ENCODE results near the gene NEDD9. TPM values are rescaled to one million over a fixed set of nuclear protein-coding genes. Genes with fewer than 3 reads are reported as not detected.

NEDD9 gene
- total and polyA plus RNA-seq, 2 experiments from 2014 or later = 4.4 to 13.0 TPM

GRCh38 chr6:11136809-11137208, 95.7 kb downstream of the NEDD9 start (continued):
- TF ChIP-seq ZNF462 (CRISPR knock-in tag; IDR thresholded peaks at IDR 0.05) (no peak), ETS1 (IDR thresholded peaks at IDR 0.05) (no peak), JUNB (IDR thresholded peaks at IDR 0.05; ENCODE audit: unreplicated experiment) (no peak), EZH2phosphoT487 (IDR thresholded peaks at IDR 0.05; ENCODE audit: unreplicated experiment) (no peak), EZH2 (IDR thresholded peaks at IDR 0.05; ENCODE audit: low read depth, unreplicated experiment) (no peak)

Small RNA genes lying within 50 kb of the gene (small RNA-seq; reads per million reads assigned to genes)
- not detected for gene AL136139.1 (ENCODE audit: low replicate concordance)

Other genes starting within 250 kb of the NEDD9 start
- gene ELOVL2, start 188.4 kb downstream of the NEDD9 start, total RNA-seq (2014; rRNA removed; shearing (Covaris generic)) = 1.6 and 1.7 TPM in 2 replicates
- gene ELOVL2, start 188.4 kb downstream of the NEDD9 start, polyA plus RNA-seq (2016; fragmentation: Nextera tagmentation; extraction: Ambion mirVana) = 1.2 TPM in 2 replicates
- 11.1 and 12.7 TPM in 2 replicates for gene SMIM13, start 138.8 kb downstream of the NEDD9 start, total RNA-seq (2014; rRNA removed; shearing (Covaris generic))
- gene SMIM13, start 138.8 kb downstream of the NEDD9 start, polyA plus RNA-seq (2016; fragmentation: Nextera tagmentation; extraction: Ambion mirVana) = 7.2 and 7.3 TPM in 2 replicates
- gene ERVFRD-1, start 120.9 kb downstream of the NEDD9 start, total RNA-seq (2014; rRNA removed; shearing (Covaris generic)) = not detected in 2 replicates
- 0.06 and 0.28 TPM in 2 replicates for gene ERVFRD-1, start 120.9 kb downstream of the NEDD9 start, polyA plus RNA-seq (2016; fragmentation: Nextera tagmentation; extraction: Ambion mirVana)

Measured in GM23338 (cell line).